Mesodermal cell (in vitro differentiated cells): ENCODE measurements around the gene CLRN1.

Experiments used
- H3K27ac ChIP-seq: 2 replicates; pipeline ENCODE4 v1.7.0; 2013; ENCODE audit warnings: mild to moderate bottlenecking, low read depth, low read length, moderate library complexity; ENCODE audit not compliant: severe bottlenecking
- H3K36me3 ChIP-seq: 2 replicates; pipeline ENCODE4 v1.7.1; 2013; ENCODE audit warnings: mild to moderate bottlenecking, low read length, moderate library complexity; ENCODE audit not compliant: control insufficient read depth, insufficient read depth
- H3K4me1 ChIP-seq: one replicate; pipeline ENCODE4 v1.7.1; 2013; ENCODE audit warnings: mild to moderate bottlenecking, low read length; ENCODE audit not compliant: insufficient read depth, control insufficient read depth, poor library complexity, severe bottlenecking
- H3K4me3 ChIP-seq: 2 replicates; pipeline ENCODE4 v1.7.0; 2013; ENCODE audit warnings: low read length, control low read depth, mild to moderate bottlenecking; ENCODE audit not compliant: insufficient read depth, poor library complexity, severe bottlenecking; ENCODE audit errors: extremely low read depth
- H3K9me3 ChIP-seq: 2 replicates; pipeline ENCODE4 v1.7.1; 2013; ENCODE audit warnings: mild to moderate bottlenecking, low read length, moderate library complexity; ENCODE audit not compliant: control insufficient read depth
- WGBS, 2 experiments: methylation state at CpG; one replicate each; pipeline ENCODE4 v1.1.5; 2013; ENCODE audit warnings: missing lambda C conversion rate in 2 of 2; ENCODE audit not compliant: insufficient coverage in 2 of 2; 5-methylcytosine and 5-hydroxymethylcytosine counted together

The CLRN1 gene

DNA sequence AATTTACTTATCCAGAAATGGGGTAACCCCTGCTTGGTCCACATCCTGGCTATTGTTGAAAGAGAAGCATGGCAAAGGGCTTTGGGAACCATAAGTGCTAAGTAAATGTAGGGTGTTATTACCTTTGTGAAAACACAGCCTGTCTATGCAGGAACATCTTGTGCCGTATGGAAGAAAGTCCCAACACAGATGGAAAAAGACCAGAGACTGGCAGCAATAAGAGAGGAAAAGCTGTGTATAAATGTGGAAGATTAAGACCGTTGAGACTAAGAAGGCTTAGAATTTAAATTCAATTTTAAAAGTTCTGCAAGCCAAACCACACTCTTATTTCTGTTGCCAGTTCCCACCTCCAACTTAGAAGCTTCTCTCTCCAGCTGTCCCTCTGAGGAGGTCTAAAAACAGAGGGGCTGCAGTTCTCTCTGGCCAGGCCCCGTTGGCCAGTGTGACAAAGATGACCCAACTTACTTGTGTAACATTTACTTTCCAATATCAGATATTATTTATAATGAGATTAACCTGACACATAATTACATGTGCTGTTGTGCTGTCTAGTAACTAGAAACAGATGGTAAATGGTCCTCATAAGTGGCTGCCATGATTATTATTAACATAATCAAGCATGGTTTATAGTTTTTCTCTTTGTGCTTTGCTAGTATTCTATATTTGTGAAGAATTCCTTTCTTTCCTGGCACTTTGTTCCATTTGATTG, 74.3 kb downstream of the CLRN1 start:
- H3K9me3 ChIP-seq: no peaks in the 10 kb centered on the region
- 92 to 100% methylated on average over 1 of the region's 3 CpGs for WGBS, 2 experiments
- no peaks in the 10 kb centered on the region for H3K36me3 ChIP-seq
- no peaks in the 10 kb centered on the region for H3K4me1 ChIP-seq
- H3K4me3 ChIP-seq: no peak overlapping the region
- H3K27ac ChIP-seq: no peak overlapping the region

DNA sequence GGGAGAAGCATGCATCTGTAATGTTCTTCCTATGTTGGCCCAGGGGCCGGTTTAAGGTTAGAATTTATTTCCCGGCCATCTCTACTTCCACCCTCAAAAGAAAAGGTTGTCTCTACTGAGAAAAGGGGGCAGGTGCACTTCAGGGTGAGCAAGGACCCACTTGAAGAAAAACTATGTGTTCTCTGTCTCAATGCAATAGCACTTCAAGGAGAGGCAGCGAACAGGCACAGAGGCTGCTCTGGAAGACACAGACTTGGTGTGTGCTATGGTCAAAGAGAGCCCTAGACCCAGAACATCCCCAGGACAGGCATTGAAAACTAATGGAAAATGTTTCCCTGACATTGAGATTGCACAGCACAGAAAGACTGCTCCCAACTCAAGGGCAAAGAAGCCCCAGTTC, 74.9 kb downstream of the CLRN1 start:
- 100% methylated on average over 1 to 3 of the region's 3 CpGs for WGBS, 2 experiments

DNA sequence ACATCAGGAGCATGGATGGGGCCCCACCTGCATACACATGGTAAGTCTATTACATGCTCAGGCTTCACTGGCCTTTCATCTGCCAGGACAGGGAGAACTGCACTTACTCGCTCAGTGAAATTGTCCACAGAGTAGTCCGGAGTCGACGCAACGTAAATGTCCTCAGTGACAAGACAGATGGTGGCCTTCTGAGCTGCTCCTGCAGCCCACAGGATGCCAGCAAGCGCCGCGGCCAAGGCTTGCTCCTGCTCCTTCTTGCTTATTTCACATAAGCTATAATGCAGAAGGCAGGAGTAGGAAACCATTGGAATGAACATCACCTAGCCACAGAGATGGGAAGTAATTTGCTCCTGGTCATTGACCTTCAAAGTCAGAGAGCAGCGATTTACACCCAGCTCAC, 81.7 kb downstream of the CLRN1 start:
- Histone ChIP-seq H3K4me1 (no peaks in the 10 kb centered on the region), H3K27ac (no peak overlapping the region), H3K36me3 (no peaks in the 10 kb centered on the region), H3K9me3 (no peaks in the 10 kb centered on the region), H3K4me3 (no peak overlapping the region)
- WGBS, 2 experiments: 91 to 93% methylated on average over 1 to 9 of the region's 9 CpGs

More for the DNA sequence above, 74.9 kb downstream of the CLRN1 start:
- H3K9me3 ChIP-seq: no peaks in the 10 kb centered on the region
- H3K36me3 ChIP-seq: no peaks in the 10 kb centered on the region
- no peaks in the 10 kb centered on the region for H3K4me1 ChIP-seq
- H3K27ac ChIP-seq: no peak overlapping the region
- no peak overlapping the region for H3K4me3 ChIP-seq

DNA sequence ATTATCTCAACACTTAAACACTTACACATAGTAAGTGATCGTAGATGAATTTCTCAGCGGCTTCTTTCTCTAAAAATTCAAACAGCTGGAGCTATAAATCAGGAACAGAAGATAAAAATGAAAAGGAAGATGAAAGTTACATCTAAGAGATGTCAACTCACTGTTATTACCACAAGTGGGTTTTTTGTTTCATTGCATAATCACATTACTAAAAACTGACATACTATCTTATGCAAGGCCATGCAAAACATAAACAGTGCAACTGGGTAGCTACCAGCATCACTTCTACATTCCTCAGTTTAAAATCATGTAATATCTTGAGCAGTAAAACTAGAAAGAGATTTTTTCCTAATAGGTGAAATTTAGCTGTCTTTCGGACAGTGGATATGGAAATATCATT, 82.2 kb downstream of the CLRN1 start:
- Histone ChIP-seq H3K4me3 (no peak overlapping the region), H3K27ac (no peak overlapping the region), H3K9me3 (no peaks in the 10 kb centered on the region), H3K36me3 (no peaks in the 10 kb centered on the region), H3K4me1 (no peaks in the 10 kb centered on the region)
- WGBS, 2 experiments: 80 to 100% methylated on average over 1 of the region's 3 CpGs

DNA sequence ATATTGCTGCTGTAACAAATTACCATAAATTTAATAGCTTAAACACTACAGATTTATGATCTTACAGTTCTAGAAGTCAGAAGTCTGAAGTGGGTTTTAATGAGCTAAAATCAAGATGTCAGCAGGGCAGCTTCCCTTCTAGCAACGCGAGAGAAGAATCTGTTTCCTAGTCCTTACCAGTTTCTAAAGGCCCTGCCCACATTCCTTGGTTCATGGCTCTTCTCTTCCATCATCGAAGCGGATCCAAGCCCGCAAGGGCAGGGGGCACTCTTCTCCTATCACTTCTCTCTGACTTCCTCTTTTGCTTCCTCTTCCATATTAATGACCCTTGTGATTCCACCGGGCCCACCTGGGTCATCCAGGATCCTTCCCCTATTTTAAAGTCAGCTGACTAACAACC, 83.4 kb downstream of the CLRN1 start:
- no peaks in the 10 kb centered on the region for H3K4me1 ChIP-seq

DNA sequence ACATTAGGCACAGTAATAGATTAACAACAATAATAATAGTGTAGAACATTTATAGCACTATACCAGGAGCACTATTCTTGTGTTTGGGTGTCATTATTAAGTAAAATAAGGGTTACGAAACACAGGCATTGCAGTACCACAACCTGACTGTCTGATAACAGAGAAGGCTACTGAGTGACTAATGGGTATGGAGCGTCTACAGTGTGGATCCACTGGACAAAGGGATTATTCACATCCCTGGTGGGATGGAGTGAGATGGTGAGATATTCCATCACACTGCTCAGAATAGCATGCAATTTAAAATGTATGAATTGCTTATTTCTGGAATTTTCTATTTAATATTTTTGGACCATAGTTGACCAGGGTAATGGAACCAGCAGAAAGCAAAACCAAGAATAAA, 85.5 kb downstream of the CLRN1 start:
- Histone ChIP-seq H3K4me1 (no peaks in the 10 kb centered on the region), H3K36me3 (no peaks in the 10 kb centered on the region), H3K4me3 (no peak overlapping the region), H3K27ac (no peak overlapping the region), H3K9me3 (no peaks in the 10 kb centered on the region)
- 96 to 100% methylated on average over 2 of the region's 2 CpGs for WGBS, 2 experiments

More for the DNA sequence above, 83.4 kb downstream of the CLRN1 start:
- H3K27ac ChIP-seq: no peak overlapping the region
- no peaks in the 10 kb centered on the region for H3K9me3 ChIP-seq
- no peak overlapping the region for H3K4me3 ChIP-seq
- 56 to 90% methylated on average over 2 to 5 of the region's 6 CpGs for WGBS, 2 experiments
- H3K36me3 ChIP-seq: no peaks in the 10 kb centered on the region

DNA sequence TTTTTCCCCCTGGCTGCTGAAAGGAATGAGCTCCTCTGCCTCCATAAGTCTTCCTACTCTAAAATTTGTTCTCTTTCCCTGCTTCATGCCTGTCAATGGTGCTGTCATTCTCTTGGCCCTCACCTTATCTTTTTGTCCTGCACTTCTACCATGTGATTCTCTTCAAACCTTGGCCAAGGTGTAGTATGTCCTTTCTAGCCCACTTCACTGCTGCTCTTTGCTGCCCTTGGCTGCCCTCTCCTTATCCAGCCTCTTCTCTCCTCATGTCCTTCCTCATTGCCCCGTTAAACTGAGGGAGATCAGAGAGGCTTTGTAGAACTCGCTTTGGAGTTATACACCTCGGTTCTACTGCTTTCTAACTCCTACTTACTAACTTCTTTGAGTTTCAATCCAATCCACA, 87.0 kb downstream of the CLRN1 start:
- H3K9me3 ChIP-seq: no peaks in the 10 kb centered on the region
- H3K36me3 ChIP-seq: no peaks in the 10 kb centered on the region
- WGBS, 2 experiments: 73 to 86% methylated on average over 1 to 3 of the region's 3 CpGs
- no peak overlapping the region for H3K27ac ChIP-seq
- H3K4me3 ChIP-seq: no peak overlapping the region
- H3K4me1 ChIP-seq: no peaks in the 10 kb centered on the region

DNA sequence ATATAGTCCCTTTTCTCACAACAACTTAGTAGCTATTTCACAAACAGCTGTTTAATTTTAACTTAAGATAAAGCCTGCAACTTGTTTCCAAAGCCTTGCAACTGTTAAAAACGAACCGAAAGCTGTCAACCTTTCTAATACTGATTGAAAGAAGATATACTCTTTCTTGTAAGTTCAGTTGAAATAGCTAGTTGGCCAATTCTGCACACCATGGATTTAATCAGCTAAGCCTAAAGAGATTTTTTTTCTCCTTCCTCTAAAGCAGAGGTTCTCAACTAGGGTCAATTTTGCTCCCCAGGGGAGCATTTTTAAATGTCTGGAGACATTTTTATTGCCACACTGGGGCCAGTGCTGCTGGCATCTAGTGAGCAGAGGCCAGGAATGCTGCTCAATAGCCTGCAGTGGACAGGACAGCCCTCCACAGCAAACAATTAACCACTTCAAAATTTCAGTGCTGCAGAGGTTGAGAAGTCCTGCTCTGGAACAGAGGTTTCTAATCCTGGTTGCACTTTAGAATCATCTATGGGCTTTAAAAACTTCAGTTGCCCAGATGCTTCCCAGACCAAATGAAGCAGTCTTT, 93.4 kb downstream of the CLRN1 start:
- Histone ChIP-seq H3K9me3 (no peaks in the 10 kb centered on the region), H3K4me3 (no peak overlapping the region), H3K36me3 (no peaks in the 10 kb centered on the region), H3K4me1 (no peaks in the 10 kb centered on the region), H3K27ac (no peak overlapping the region)
- WGBS, 2 experiments: no CpG with 5 or more reads among the region's 2 CpGs

DNA sequence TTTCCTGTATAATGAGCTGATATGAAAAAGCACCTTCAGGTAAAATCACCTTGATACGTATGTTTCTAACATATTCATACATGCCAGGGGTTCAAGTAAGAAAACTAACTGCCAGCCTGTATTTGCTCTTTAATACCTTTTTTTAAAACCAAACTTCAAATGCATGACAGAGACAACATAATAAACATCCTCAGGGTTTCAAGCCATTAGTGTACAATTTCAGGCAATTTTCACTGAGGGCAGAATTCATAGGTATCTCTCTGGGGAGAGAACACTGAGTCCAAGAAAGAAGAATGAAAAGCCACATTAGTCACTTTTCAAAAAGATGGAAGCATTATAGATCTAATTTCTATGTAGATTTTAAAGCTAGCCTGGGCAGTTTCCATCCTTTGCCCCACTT, 94.2 kb downstream of the CLRN1 start:
- Histone ChIP-seq H3K4me3 (no peak overlapping the region), H3K36me3 (no peaks in the 10 kb centered on the region), H3K4me1 (no peaks in the 10 kb centered on the region), H3K27ac (no peak overlapping the region), H3K9me3 (no peaks in the 10 kb centered on the region)
- 100% methylated on average over 1 of the region's 1 CpG for WGBS, 2 experiments

DNA sequence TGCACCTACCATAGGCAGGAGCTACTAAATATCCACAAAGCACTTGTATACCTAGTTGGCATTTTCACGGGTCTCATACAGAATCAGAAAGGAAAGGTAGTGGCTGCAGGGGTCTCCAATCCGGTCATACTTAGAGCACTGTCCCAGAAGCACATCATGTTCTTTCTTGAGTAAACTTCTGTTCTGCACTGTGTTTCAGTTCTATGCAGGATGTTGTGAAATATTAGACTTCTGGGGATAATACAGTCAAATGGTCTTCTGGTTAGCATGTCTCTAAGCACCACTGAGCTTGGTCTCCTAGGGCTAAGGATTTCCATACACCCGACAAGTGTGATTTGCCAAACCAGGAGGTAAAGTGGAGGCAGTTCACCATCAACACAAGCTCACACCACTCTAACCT, 95.2 kb downstream of the CLRN1 start:
- 100% methylated on average over 2 of the region's 3 CpGs; no CpG with 5 or more reads in 1 of the 2 experiments for WGBS, 2 experiments
- Histone ChIP-seq H3K36me3 (no peaks in the 10 kb centered on the region), H3K4me1 (no peaks in the 10 kb centered on the region), H3K9me3 (no peaks in the 10 kb centered on the region), H3K27ac (no peak overlapping the region), H3K4me3 (no peak overlapping the region)

DNA sequence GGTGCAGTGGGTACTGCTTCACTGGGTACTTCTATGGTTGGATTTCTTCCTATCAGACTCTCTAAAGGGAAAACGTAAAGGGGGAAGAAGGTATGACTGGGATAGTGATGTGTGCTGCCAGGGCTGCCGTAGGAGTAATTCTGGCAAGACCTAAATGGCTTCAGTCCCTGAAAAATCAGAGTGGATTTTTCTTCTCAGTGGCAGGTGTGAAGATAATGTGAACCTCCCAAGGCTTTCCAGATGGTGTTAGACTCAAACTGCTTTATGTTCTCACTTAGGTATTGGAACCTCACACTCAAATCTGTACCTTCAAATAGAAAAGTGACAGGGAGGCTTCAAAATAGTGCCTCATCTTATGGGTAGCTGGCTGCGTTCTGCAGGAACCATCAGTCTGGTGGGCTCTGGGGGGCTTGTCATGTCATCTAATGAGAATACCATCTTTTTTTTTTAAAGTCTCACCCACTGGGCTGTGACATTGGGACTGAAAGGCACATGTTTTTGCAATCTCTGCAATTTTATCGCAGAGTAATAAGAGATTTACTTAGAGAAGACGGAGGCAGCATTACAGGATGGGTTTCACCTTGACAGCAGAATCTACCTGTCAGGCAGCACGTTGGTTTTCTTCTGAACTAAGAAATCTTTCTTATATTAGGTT, 95.8 kb downstream of the CLRN1 start:
- Histone ChIP-seq H3K36me3 (no peaks in the 10 kb centered on the region), H3K4me1 (no peaks in the 10 kb centered on the region), H3K27ac (no peak overlapping the region), H3K9me3 (no peaks in the 10 kb centered on the region), H3K4me3 (no peak overlapping the region)
- WGBS, 2 experiments: 84 to 91% methylated on average over 4 to 6 of the region's 6 CpGs
